ENCODE results near the gene FBXL7. TPM values are rescaled to one million over a fixed set of nuclear protein-coding genes. Genes with fewer than 3 reads are reported as not detected.
A peak's percentile ranks its signal among the peaks of the same experiment; 100 is the strongest.

The FBXL7 gene
- total and polyA plus RNA-seq, 9 of the 15 experiments (the other 6 are each of a cell fraction or from before 2014, with no cell fraction given): 0.04 to 0.08 TPM; not detected in 7

DNA sequence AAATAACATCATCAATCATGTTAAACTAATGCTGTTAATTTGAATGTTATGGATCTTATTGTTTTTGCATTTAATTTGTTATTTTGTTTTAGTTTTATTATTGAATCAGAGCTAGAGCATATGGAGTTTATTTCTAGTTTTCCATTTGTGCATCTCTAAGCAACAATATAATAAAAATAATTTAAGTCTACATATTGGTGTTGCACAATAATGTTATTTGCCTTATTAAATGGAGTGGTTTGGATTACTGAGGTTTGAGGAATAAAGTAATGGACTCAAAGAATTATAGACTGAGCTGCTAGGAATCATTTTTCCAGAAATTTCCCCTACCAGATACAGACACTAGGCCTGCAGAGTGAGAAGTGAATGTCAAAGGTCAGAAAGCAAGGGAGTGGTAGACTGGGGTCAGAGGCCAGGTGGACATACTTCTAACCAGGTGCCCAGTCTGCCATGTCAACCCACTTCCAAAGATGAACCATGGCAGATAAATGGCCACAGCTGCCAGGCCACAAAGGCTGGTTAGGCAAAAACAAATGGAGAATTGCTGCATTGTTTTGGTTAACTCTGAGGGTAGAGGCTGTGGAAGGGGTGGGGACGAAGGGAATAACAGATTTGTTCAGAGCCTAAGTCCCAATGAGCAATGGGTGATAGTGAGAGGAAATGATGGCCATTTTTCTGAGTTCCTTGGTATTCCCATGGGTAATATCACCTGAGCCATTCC is 113.1 kb downstream of the FBXL7 start:
- Histone ChIP-seq H3K79me2 (ENCODE audit: control insufficient read depth, insufficient read depth, low read length) (no peaks in the 10 kb centered on the region), H2AFZ (ENCODE audit: low read depth, low read length) (no peak overlapping the region), H3K9me1 (ENCODE audit: control insufficient read depth, insufficient read depth, low read length) (no peaks in the 10 kb centered on the region), H3K4me1 (replicated peaks in 1 of 2; ENCODE audit: control insufficient read depth in 2 of 2, insufficient read depth in 2 of 2, low read length in 2 of 2) (no peaks in the 10 kb centered on the region), H3K36me3 (ENCODE audit: control insufficient read depth, insufficient read depth, low read length) (no peaks in the 10 kb centered on the region), H3K27ac (ENCODE audit: extremely low read depth, low read depth, low read length) (no peak overlapping the region), H4K20me1 (replicated peaks; ENCODE audit: control insufficient read depth, insufficient read depth, low read length) (no peaks in the 10 kb centered on the region), H3K9ac (ENCODE audit: insufficient read depth in 1 of 2, low read depth in 2 of 2, low read length in 2 of 2) (no peak overlapping the region), H3K9me3 (replicated peaks; ENCODE audit: control insufficient read depth, insufficient read depth, low read depth, low read length) (no peaks in the 10 kb centered on the region), H3K4me2 (ENCODE audit: insufficient read depth, low read length) (no peak overlapping the region), H3K27me3 (ENCODE audit: control insufficient read depth in 2 of 2, insufficient read depth in 2 of 2, low read length in 2 of 2) (no peaks in the 10 kb centered on the region), H3K4me3 (no peak overlapping the region)
- no peak for FAIRE-seq
- no peak for ATAC-seq
- ChIA-PET POLR2A (no interaction called here), CTCF (ENCODE audit: low intra/inter-chr PET ratio) (interaction anchor here (0.6 kb wide), 1 partner anchor 209 kb away, joined by 4 read pairs; no protein-coding TSS in a partner anchor)
- TF ChIP-seq CEBPG (CRISPR knock-in tag; IDR thresholded peaks at IDR 0.05) (no peak), CEBPG (tag; conservative IDR thresholded peaks at IDR 0.05 in 1 of 2, IDR thresholded peaks at IDR 0.05 in 1 of 2) (peak in 1 of 2 experiments; percentile 60; a peak in 2 of 4 replicates), RBFOX2 (IDR thresholded peaks at IDR 0.05; ENCODE audit: low read depth, low read length) (no peak)
- in situ Hi-C loops (cut with MboI) (no loop called here), intact Hi-C loops (cut with micrococcal nuclease) (no loop called here)
- WGBS (ENCODE audit: insufficient coverage, low coverage, missing lambda C conversion rate): 0% methylated on average over 1 of the region's 1 CpG
- DNase-seq (ENCODE audit: extremely low read depth in 1 of 4, low spot score in 3 of 4): no peak
- no TSS peak for BruUV-seq (replicated peaks)

DNA sequence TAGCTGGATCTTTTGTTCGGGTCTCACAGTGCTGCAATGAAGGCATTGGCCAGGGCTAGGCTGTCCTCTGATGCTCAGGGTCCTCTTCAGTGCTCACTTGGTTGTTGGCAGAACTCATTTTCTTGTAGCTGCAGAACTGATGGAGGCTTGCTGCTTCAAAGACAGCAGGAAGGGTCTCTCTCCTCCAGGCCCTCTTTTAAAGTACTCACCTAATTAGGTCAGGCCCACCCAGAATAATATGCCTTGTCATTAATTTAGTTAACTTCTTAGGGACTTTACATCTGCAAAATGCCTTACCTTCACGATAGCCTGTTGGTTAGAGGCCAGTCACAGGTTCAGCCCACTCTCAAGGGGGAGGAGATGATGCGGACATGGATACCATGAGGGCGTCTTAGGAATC is 114.7 kb downstream of the FBXL7 start:
- Histone ChIP-seq H3K9me3 (replicated peaks; ENCODE audit: control insufficient read depth, insufficient read depth, low read depth, low read length) (no peaks in the 10 kb centered on the region), H3K9ac (ENCODE audit: insufficient read depth in 1 of 2, low read depth in 2 of 2, low read length in 2 of 2) (no peak overlapping the region), H2AFZ (ENCODE audit: low read depth, low read length) (no peak overlapping the region), H3K9me1 (ENCODE audit: control insufficient read depth, insufficient read depth, low read length) (no peaks in the 10 kb centered on the region), H3K27ac (ENCODE audit: extremely low read depth, low read depth, low read length) (no peak overlapping the region), H3K4me2 (ENCODE audit: insufficient read depth, low read length) (no peak overlapping the region), H3K27me3 (ENCODE audit: control insufficient read depth in 2 of 2, insufficient read depth in 2 of 2, low read length in 2 of 2) (no peaks in the 10 kb centered on the region), H3K4me1 (replicated peaks in 1 of 2; ENCODE audit: control insufficient read depth in 2 of 2, insufficient read depth in 2 of 2, low read length in 2 of 2) (no peaks in the 10 kb centered on the region), H3K4me3 (no peak overlapping the region), H3K36me3 (ENCODE audit: control insufficient read depth, insufficient read depth, low read length) (no peaks in the 10 kb centered on the region), H4K20me1 (replicated peaks; ENCODE audit: control insufficient read depth, insufficient read depth, low read length) (no peaks in the 10 kb centered on the region), H3K79me2 (ENCODE audit: control insufficient read depth, insufficient read depth, low read length) (no peaks in the 10 kb centered on the region)
- FAIRE-seq: no peak
- ATAC-seq: no peak
- ChIA-PET CTCF (ENCODE audit: low intra/inter-chr PET ratio) (no interaction called here), POLR2A (no interaction called here)
- in situ Hi-C loops (cut with MboI): no loop called here
- BruUV-seq (replicated peaks): no TSS peak
- intact Hi-C loops (cut with micrococcal nuclease): no loop called here
- DNase-seq (ENCODE audit: extremely low read depth in 1 of 4, low spot score in 3 of 4): no peak
- TF ChIP-seq ZNF134 (CRISPR knock-in tag; conservative IDR thresholded peaks at IDR 0.05) (peak; percentile 76), ZNF583 (CRISPR knock-in tag; IDR thresholded peaks at IDR 0.05) (no peak), ESRRB (CRISPR knock-in tag; IDR thresholded peaks at IDR 0.05; ENCODE audit: borderline replicate concordance) (no peak), MTF1 (CRISPR knock-in tag; IDR thresholded peaks at IDR 0.05; ENCODE audit: borderline replicate concordance) (no peak)
- WGBS (ENCODE audit: insufficient coverage, low coverage, missing lambda C conversion rate): 0% methylated on average over 4 of the region's 4 CpGs

All from K562 (cell line).